ENCODE results near the gene IL1RAP.
"Not testable (repeated sequence)": the region's sequence is repeated elsewhere in the genome, so short reads cannot be mapped to it uniquely, and the experiment has no call there.

The IL1RAP gene, protein sequence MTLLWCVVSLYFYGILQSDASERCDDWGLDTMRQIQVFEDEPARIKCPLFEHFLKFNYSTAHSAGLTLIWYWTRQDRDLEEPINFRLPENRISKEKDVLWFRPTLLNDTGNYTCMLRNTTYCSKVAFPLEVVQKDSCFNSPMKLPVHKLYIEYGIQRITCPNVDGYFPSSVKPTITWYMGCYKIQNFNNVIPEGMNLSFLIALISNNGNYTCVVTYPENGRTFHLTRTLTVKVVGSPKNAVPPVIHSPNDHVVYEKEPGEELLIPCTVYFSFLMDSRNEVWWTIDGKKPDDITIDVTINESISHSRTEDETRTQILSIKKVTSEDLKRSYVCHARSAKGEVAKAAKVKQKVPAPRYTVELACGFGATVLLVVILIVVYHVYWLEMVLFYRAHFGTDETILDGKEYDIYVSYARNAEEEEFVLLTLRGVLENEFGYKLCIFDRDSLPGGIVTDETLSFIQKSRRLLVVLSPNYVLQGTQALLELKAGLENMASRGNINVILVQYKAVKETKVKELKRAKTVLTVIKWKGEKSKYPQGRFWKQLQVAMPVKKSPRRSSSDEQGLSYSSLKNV
- 17.8 reads per million, percentile 44 among the genes with 10 or more reads in this experiment for total RNA-seq

DNA sequence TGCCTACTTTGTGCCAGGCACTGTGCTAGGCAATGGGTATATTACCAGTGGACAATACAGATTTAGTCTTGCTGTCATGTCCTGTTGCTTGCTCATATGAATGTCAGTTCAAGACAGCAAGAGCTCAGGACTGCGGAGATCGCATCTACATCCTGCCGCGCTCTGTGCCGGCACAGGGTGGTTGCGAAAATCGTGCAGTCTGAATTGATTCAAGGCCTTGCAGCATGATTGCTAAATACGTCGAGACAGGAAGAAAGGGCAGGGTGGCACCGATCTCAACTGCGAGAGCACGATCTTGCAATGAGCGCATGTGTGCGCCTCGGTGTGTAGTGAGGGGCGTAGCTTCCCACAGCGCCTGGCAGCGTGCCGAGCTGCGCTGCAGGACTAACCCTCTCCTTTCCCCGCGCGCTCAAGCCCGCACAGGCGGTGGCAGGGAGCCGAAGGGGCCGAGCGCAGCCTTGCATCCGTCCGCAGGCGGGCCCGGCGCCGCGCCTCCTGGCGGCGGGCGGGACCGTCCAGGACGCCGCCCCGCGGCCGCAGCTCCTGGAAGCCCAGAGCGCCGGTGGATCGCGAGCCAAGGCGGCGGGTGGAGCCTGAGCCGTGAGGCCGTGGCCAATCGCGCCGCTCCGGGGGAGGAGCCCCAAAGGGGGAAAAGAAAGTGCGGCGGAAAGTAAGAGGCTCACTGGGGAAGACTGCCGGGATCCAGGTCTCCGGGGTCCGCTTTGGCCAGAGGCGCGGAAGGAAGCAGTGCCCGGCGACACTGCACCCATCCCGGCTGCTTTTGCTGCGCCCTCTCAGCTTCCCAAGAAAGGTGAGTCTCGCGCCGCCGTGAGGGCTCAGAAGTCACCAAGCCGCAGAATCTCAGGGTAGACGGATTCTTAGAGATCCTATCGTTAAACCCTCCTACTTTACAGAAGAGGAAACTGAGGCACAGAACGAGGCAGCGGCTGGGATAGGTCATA, at the start of gene IL1RAP:
Gene IL1RAP, plus strand, starts transcription at position 677 of the 962 bp plus-strand sequence. CDS start 50,205 bp downstream, outside the sequence.
- peak; percentile 78 for DNase-seq

- no peak for DNase-seq
These were observed 46.0 kb upstream of the IL1RAP start for GRCh38 chr3:190467922-190468321.

DNA sequence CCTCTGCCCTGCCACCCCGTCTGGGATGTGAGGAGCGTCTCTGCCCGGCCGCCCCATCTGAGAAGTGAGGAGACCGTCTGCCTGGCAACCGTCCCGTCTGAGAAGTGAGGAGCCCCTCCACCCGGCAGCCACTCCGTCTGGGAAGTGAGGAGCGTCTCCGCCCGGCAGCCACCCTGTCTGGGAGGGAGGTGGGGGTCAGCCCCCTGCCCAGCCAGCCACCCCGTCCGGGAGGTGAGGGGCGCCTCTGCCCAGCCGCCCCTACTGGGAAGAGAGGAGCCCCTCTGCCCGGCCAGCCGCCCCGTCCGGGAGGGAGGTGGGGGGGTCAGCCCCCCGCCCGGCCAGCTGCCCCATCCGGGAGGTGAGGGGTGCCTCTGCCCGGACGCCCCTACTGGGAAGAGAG, 40.6 kb upstream of the IL1RAP start:
- not testable (repeated sequence) for DNase-seq

GRCh38 chr3:190481779-190482178, 32.1 kb upstream of the IL1RAP start:
- no peak for DNase-seq

DNA sequence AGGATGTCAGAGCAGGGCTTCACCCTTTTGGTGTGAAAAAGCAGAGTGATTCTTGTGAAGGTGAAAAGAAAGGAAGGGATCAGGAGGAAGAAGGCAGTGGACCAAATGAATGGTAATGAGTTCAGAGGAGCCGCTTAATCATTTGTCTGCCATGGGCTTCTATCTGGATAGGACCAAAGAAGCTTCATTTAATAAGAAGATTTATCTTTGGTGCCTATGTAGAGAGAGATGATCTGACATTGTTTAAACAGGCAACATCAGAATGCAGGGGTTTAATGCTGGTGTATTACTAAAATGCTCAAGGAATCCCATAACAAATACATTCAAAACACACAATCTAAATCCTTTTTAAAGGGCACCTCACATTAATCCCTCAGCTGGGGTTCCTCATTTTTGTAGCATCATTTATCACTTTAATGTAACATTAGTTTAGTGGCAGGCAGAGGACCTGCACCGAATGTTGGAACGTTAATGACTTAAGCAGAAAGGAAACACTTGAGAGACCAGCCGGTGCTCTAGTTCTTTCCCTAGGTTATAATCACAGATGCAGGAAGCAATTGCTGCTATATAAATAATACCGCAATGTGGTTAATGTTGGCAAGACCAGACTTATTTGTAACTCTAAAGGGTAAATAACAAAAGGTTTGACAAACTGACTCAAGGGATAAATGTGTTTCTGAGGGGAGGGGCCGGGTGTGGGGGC, 27.9 kb upstream of the IL1RAP start:
- DNase-seq, result no peak

DNA sequence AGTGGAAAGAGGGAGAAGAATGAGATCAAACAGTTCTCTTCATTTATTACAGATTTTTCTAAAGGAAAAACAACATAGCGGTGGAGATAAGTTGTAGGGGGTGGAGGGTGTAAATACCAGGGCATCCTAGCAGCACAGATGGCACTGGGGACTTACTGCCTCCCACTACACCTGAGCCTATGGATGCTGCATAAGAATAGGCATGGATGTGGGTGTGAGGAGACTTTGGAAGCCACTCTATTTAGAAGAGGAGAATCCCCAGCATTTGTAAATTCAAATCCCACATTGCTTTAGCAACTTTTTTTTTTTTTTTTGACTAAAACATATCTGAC, 27.4 kb upstream of the IL1RAP start:
- DNase-seq, result no peak

DNA sequence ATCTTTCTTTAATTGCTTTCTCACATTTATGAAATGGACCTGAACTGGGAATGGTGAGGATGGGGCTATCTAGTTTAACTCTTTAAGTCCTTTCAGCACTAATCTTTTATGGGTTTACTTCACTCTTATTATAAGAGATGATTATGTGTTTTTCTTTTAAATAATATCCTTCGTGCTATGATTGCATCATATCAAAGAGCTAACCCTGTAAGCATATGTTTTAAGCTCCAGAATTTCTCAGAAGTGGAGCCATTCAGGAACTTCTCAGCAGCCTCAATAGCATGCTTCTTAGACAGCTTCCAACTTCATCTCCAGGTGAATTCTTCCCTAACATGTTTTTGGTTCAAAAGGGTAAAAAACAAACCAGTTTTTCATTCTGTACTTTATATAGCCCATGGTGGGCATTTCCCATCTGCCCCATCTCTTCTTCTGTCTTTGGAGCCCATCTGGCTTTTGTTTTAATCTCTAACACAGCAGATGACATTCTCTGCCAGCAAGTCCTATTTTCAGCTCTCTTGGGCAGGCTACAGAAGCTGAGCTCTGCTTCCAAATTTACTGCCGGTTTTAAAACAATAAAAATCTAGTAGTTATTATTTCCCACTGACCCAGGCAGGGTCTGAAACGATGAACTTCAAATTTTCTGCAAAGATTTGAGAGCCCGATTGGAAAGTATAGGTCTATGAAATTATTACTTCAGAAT, 26.8 kb upstream of the IL1RAP start:
- no peak for DNase-seq

- DNase-seq, result no peak
These were observed 22.3 kb upstream of the IL1RAP start for GRCh38 chr3:190491533-190492054.

DNA sequence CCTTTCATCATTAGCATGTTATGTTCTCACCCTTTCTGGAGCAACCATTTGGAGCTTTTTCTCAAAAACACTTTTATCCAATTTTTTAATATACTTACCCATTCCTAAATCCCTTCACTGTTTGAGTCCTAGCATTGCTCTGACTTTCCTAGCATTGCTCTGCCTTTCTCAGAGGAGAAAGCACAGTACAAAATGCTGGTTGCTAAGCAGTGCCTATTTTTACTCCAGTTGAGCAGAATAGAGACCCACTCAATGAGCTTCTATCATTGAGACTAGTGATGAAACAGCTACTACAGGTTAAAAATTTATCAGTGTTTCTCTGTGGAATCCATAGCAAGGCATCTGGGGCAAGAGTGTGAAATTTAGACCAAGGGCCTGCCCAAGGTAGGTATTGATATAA, 21.8 kb upstream of the IL1RAP start:
- no peak for DNase-seq

DNA sequence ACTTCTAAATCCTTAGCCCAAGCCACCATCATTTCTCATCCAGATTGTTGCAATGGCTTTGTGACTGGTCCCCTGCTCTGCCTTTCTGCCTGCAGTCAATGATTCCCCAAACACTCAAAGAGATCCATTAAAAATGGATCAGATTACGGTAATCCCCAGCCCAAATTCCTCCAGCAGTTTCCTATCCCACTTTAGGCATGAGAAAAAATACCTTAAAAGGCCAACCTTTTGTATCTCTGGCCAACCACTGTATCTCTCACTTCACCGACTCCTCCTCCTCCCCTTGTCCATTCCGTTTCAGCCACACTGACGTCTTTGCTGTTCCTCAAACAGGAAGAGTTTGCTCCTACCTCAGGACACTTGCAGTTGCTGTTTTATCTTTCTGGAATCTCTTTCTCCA, 20.9 kb upstream of the IL1RAP start:
- DNase-seq, result no peak

- no peak for DNase-seq
These were observed 19.0 kb upstream of the IL1RAP start for GRCh38 chr3:190494907-190495306.

DNA sequence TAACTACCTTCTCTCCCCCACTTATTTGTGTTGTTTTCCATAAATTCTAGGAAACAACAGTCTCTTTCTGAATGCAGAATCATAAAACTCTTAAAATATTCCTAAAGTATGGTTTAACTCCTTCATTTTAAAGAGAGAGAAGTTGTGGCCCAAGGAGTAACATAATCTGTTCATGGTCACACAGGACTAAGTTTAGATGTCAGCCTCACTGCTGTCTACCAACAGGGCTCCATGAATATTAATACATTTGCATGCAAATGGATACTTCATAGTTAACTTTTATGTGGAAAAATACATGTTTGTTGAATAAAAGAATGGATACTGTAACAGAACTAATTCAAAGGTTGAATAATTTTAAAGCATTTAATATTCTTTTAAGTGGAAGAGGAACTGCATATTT, 18.5 kb upstream of the IL1RAP start:
- DNase-seq, result no peak

GRCh38 chr3:190495796-190496195, 18.1 kb upstream of the IL1RAP start:
- DNase-seq, result no peak

GRCh38 chr3:190496859-190497258, 17.0 kb upstream of the IL1RAP start:
- no peak for DNase-seq

DNA sequence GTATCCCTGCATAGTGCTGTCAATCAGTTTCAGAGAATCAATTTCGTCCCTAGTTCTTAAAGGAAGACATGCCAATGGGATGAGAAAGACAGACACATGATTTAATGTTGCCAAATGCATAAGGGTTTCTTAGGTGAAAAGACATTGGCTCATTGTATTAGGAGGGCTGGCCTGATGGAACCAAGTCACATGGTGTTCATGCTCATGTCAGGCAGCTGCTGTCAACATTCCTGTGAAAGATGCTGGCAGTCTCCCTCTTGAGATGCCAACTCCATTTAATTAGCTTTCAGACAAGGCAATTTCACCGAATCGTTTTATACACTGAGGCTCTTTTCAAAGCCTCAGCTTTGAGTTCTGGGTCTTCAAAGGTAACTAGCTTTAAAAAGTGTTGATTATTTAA, 16.1 kb upstream of the IL1RAP start:
- no peak for DNase-seq

- no peak for DNase-seq
These were observed 15.6 kb upstream of the IL1RAP start for GRCh38 chr3:190498293-190498692.

DNA sequence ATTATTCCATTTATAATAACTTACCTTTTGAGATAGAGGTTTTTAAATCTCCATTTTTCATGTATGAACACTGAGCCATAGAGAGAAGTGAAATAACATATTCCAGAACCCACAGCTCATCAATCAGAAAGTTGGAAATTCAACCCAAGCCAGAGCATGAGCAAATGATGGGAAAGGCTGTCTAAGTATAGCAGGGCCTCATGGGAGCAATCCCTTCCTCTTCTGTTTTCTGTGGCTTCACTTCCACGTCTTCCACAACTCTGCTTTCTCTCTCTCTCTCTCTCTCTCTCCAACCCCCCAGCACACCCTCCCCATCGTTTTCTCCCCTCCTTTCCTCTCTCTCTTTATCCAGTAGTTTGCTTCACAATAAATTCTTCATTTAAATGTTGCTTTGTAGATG, 14.8 kb upstream of the IL1RAP start:
- no peak for DNase-seq

DNA sequence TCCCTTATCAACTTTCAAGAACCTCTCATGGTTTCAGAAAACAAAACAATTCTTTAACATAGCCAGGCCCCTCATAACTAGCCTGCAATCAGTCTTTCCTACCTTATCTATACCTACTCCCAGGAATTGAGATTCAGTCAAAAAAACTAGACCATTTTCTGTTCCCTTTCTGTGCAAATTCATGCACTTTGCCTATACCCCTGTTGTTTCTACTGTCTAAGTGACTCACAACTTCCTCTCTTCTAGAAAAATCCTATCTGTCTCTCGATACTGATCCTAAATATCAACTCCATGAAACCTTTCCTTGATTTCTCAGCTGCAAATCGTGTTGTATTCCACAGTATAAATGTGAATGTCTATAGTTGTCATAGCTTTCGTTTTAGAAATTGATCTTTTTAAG, 10.9 kb upstream of the IL1RAP start:
- DNase-seq, result no peak

- DNase-seq, result no peak
These were observed 9.3 kb upstream of the IL1RAP start for GRCh38 chr3:190504354-190505125.

- DNase-seq, result no peak
These were observed 8.4 kb upstream of the IL1RAP start for GRCh38 chr3:190505381-190506003.

DNA sequence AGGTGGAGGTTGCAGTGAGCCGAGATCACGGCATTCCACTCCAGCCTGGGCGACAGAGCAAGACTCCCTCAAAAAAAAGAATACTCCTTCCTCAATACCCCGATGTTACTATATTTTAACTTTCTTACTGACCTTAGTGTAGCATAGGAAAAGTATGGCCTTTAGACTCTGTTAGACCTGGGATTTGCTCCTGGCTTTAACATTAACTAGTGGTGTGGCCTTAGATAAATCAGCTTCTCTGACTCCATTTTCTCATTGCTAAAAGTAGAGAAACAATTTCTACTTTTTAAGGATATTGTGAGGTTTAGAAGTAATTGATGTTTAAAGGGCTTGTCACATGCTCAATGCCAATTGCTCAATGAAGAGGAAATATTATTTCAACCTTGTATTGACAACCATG, 7.6 kb upstream of the IL1RAP start:
- DNase-seq, result no peak
